Fibroblast of gingiva (primary cell): ENCODE measurements around the gene ZBTB16.

Source experiments
- DNase-seq: peaks from one replicate; pipeline ENCODE4 v3.0.0-alpha.2; 2011; ENCODE audit warnings: low read depth

The ZBTB16 gene

GRCh38 chr11:114188851-114189570, 129.5 kb downstream of the ZBTB16 start:
- no peak for DNase-seq

DNA sequence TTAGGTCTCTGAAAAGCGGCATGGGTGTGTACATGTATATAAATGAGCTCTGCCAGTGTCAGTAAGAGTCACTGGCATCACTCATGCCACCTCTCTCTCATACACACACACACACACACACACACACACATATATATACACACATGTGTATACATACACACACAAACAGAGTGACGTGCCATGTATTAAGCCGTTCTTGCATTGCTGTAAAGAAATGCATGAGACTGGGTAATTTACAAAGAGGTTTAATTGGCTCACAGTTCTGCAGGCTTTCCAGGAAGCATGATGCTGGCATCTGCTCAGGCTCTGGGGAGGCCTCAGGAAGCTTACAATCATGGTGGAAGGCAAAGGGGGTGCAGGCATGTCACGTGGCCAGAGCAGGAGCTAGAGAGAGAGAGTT, 131.1 kb downstream of the ZBTB16 start:
- no peak for DNase-seq

DNA sequence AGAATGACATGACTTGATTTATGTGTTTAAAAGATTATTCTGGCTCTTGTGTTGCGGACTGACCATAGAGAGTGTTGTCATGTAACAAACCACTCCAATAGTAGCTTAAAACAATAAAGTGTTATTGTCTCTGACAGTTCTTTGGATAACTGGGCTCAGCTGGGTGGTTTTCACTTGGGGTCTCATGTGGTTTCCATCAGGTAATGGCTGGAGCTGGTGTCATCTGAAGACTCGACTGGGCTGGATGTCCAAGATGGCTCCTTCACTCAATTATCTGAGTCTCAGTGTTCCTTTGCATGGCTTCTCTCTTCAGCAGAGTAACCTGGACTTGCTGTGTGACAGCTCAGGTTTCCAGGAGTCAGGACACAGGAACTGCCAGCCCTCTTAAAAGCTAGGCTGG, 132.4 kb downstream of the ZBTB16 start:
- no peak for DNase-seq

DNA sequence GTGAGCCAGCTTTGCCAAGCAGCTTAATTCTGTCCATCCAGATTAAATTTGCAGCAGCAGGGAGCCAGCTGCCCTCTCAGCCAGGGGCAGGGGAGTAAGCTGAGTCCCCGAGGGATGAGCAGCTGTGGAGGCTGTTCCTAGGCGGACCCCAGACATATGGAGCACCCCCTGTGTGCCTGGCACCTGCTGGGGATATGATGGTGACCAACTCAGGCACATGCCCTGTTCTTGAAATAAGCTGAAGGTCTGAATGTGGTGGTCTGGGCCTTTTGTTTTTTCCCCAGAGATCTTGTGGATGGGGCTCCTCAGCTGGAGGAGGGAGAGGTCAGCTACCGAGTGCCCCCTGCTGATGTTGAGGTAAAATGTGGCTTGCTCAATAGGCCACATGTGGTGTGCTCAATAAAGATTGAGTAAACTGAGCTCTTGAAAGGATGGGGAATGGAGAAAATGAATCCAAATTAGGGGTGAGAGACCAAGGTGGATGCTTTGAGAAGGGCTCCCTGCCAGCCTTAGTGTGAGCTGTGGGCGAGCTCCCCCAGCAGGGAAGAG, 133.4 kb downstream of the ZBTB16 start:
- peak; percentile 44 for DNase-seq

GRCh38 chr11:114193730-114194679, 134.5 kb downstream of the ZBTB16 start:
- DNase-seq = peak; percentile 83

- DNase-seq = no peak
These were observed 135.2 kb downstream of the ZBTB16 start for GRCh38 chr11:114194702-114195101.

- no peak for DNase-seq
These were observed 135.6 kb downstream of the ZBTB16 start for GRCh38 chr11:114195151-114195550.

GRCh38 chr11:114195981-114196731, 136.6 kb downstream of the ZBTB16 start:
- DNase-seq = no peak

DNA sequence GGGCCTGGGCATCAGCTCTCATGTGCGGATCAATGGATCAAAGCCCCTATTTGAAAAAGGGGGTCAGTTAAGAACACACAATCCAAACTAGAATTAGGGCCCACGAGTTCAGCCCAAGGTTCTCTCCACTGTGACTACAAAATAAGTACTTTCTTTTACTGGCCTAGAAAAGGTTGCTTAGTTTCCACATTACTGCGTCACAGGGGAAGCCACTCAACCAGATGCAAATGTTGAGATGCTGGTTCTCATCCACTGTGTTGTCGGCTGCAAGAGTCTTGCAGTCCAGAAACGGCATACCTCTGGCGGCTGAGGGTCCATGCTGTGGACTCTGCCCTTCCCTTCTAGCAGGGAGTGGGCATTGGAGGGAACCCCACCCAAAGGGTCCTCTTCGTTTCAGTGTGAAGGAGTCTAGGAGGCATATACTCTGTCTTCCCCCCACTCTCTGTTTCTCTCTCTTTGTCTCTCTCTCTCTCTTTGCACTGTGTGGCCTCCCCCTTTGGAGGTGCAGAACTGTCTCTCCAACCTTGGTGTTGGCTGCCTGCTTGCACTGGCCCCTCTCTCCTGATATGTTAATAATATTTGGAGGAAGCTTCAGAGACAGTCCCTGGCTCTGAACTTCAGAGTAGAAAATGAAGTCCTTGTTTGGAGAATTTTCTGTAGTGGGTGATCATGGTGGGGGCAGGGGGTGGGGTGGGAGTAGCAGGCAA, 137.6 kb downstream of the ZBTB16 start:
- no peak for DNase-seq

DNA sequence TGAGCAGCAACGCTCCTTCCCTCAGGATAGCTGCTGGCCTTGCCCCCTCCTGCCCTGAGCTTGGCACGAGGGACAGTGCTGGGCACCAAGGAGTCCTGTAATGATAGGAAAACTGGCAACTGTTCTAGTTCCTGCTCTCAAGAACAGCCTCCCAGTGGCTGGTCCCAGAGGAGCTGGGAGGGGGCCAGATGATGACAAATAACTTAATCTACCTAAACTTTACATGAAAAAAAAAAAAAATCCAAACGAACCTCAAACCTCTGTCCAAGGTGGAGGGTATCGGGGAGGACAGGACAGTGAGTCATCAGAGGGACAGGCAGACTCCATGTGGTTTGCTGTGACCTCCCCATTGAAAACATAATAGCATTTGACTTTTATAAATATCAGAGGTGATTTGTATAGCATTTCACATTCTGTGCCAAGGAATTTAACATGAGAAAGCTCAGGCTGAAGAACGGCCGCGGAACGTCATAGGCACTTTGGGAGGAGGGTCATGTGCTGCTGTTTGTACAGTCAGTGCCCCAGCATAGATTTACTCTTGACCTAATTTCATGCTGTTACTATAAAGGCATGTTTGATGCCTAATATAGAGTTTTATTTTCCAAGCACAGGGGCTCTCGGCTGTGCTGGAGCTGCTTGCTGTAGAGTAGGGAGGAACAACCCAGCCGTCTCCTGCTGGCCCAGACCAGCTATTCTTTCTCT, 138.4 kb downstream of the ZBTB16 start:
- DNase-seq = peak; percentile 99

DNA sequence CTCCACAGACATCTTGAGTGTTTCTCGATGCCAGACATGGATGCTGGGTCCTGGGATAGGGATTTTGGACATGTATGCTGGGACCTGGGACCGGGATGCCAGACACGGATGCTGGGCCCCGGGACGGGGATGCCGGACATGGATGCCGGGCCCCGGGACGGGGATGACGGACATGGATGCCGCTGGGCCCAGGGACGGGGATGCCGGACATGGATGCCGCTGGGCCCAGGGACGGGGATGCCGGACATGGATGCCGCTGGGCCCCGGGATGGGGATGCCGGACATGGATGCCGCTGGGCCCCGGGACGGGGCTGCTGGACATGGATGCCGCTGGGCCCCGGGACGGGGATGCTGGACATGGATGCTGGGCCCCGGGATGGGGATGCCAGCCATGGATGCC, 139.5 kb downstream of the ZBTB16 start:
- no peak for DNase-seq

DNA sequence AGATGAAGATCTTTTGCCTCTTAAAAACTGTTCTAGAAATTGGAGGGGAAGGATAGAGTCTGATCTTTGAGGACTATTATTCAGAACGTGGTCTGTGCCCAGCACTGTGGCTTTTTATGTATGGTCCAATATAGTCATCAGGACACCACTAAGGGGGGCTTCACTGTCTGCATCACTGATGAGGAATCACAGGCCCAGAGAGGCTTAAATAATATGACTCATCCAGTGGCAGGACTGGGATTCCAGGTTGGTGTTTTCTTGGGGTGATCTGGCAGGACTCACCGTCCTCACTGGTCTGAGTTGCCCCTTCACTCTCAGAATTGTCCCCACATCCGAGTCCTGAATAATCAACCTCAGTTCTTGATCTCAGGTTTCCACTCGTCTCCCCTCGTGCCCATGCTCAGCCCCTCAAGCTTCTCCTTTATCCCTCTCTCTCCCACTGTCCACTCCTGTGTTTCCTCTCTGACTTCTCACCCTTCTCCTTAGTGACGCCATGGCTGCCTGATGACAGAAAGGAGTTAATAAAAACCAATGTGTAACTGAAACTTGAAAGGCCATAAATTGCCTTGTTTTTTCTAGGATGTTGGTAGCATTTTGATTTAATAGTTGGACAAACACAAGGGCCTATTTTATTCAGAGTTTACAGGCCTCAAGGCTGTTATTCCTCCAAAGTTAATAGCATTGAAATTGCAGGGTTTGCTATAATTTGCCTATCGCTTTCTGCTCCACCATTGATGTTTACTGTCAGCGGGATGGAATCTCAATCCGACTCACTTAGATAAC, 141.0 kb downstream of the ZBTB16 start:
- no peak for DNase-seq

- no peak for DNase-seq
These were observed 141.7 kb downstream of the ZBTB16 start for GRCh38 chr11:114201219-114201618.

- DNase-seq = no peak
These were observed 142.6 kb downstream of the ZBTB16 start for GRCh38 chr11:114202011-114202609.

DNA sequence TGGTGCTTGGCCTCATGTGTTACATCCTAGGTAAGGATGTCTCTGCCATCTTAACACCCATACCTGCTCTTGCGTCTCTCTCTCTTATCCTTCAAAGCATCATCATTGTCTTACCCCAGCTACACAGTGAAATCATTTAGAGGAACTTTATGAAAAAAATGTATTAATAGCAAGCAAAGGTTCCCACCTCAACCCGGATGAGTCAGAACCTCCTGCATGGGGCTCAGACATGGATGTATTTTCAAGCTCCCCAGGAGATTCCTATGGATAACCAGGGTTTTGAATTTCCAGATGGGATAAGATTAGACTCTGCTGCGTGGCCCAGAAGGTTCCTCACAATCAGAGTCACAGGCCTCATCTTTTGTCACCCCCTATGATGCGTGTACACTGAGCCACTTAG, 147.6 kb downstream of the ZBTB16 start:
- no peak for DNase-seq

DNA sequence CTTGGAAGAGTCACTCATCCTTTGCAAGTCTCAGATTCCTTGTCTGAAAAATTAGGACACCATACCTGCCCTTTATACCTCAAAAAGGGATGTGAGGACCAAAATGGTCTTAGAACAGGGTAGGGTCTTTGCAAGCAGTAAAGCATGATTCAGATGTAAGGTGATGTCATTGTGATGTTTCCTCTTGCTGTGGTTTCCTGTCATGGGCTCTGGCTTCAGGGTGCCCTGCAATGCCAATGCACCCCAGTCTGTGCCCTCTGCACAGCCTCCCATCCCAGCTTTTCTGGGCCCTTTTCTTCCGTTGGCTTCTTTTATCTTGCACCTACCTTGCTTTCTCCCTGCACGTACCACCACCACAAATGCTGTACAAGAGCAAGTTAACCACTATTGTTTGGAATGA, 148.9 kb downstream of the ZBTB16 start:
- DNase-seq = no peak

DNA sequence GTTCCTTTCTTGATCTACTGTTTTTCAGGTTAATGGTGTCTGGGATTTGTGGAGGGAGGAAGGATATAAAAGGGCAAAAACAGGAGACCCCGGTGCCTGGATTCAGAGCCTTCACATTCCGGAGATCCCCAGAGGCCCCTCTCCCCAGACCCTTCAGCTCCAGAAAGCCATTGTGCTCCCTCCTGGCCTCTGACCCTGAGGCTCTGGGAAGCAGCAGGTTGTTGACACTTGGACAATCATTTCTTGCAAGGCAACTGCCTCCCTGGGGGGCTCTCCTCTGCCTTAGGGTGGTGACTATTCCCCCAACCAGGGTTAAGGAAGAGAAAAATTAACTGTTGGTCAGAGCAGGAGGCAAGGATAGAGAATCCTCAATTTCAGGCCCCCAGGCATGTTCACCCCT, 149.8 kb downstream of the ZBTB16 start:
- no peak for DNase-seq

- DNase-seq = no peak
These were observed 150.4 kb downstream of the ZBTB16 start for GRCh38 chr11:114209904-114210303.

- DNase-seq = no peak
These were observed 152.1 kb downstream of the ZBTB16 start for GRCh38 chr11:114211444-114212121.
